Right atrium auricular region (tissue), 2 donors: Measurements from ENCODE around the gene NME2. TPM values are rescaled to one million over a fixed set of nuclear protein-coding genes. Genes with fewer than 3 reads are reported as not detected.

Experiments
- DNase-seq: peaks from one replicate; pipeline ENCODE4 v3.0.0-alpha.2; 2019; ENCODE audit warnings: low spot score
- H3K27ac ChIP-seq, 2 donors: fragments of 200-600 bp; sonication (generic); 1 replicate in 1 of 2; 2 replicates in 1 of 2; pipeline ENCODE4 v1.5.1; 2016 to 2019
- H3K27me3 ChIP-seq, 2 donors: fragments of 200-600 bp; sonication (generic); one replicate each; pipeline versions ENCODE4 v1.5.1 to v1.6.0; 2017 to 2019
- H3K36me3 ChIP-seq: fragments of 200-600 bp; sonication (generic); one replicate; pipeline ENCODE4 v1.5.1; 2016
- H3K4me1 ChIP-seq, 2 donors: fragments of 200-600 bp; sonication (generic); one replicate each; pipeline versions ENCODE4 v1.5.1 to v1.6.0; 2017 to 2019
- H3K4me3 ChIP-seq, 2 donors: fragments of 200-600 bp; sonication (generic); 1 replicate in 1 of 2; 2 replicates in 1 of 2; pipeline ENCODE4 v1.5.1; 2017 to 2019; ENCODE audit warnings: mild to moderate bottlenecking in 1 of 2, moderate library complexity in 1 of 2
- H3K9me3 ChIP-seq, 2 donors: fragments of 200-600 bp; sonication (generic); one replicate each; pipeline ENCODE4 v1.5.1; 2019
- CTCF ChIP-seq, 2 donors: fragments of 200-600 bp; sonication (generic); IDR thresholded peaks; one replicate each; pipeline ENCODE4 v1.5.1; 2019; ENCODE audit warnings: antibody characterized with exemption in 2 of 2
- total RNA-seq, 2 donors: library from RNA; depleted of rRNA; stranded (reverse); fragments of >200 nt; gene quantifications; one replicate each; pipeline ENCODE4 v1.1.0, GENCODE V29; 2016

NME2 gene
- total RNA-seq, 2 donors from 2014 or later, result 290 to 306 TPM

- TF ChIP-seq CTCF (IDR thresholded peaks at IDR 0.05), result no peak
- peaks cover 5% of the 10 kb centered on the region for H3K36me3 ChIP-seq
Measured at GRCh38 chr17:51155416-51155815, 10.8 kb upstream of the NME2 start.

GRCh38 chr17:51159604-51160003 lies 6.6 kb upstream of the NME2 start:
- H3K4me3 ChIP-seq, result no peak overlapping the region
- peaks cover 0 to 7% of the 10 kb centered on the region in 2 donors for H3K4me1 ChIP-seq
- TF ChIP-seq CTCF (IDR thresholded peaks at IDR 0.05), result no peak
- peaks cover 26% of the 10 kb centered on the region for H3K36me3 ChIP-seq
- DNase-seq, result no peak
- H3K27me3 ChIP-seq, result no peaks in the 10 kb centered on the region
- no peaks in the 10 kb centered on the region for H3K9me3 ChIP-seq
- H3K27ac ChIP-seq, result no peak overlapping the region

More at GRCh38 chr17:51155416-51155815, 10.8 kb upstream of the NME2 start:
- no peak for DNase-seq
- Histone ChIP-seq H3K27me3 (no peaks in the 10 kb centered on the region), H3K4me3 (no peak overlapping the region), H3K4me1 (peaks cover 0 to 19% of the 10 kb centered on the region in 2 donors), H3K27ac (no peak overlapping the region), H3K9me3 (no peaks in the 10 kb centered on the region)

GRCh38 chr17:51161541-51161940 lies 4.7 kb upstream of the NME2 start:
- H3K27me3 ChIP-seq, result no peaks in the 10 kb centered on the region
- no peak overlapping the region for H3K27ac ChIP-seq
- no peak for DNase-seq
- TF ChIP-seq CTCF (IDR thresholded peaks at IDR 0.05), result no peak
- peaks cover 26% of the 10 kb centered on the region for H3K36me3 ChIP-seq
- H3K4me1 ChIP-seq, result peaks cover 0 to 8% of the 10 kb centered on the region in 2 donors
- H3K4me3 ChIP-seq, result no peak overlapping the region
- no peaks in the 10 kb centered on the region for H3K9me3 ChIP-seq

GRCh38 chr17:51164911-51165679 lies 1.1 kb upstream of the NME2 start:
- peaks cover 46% of the 10 kb centered on the region for H3K36me3 ChIP-seq

GRCh38 chr17:51165680-51166197 lies 472 bp upstream of the NME2 start:
- Histone ChIP-seq H3K9me3 (no peaks in the 10 kb centered on the region), H3K27ac (peak overlapping the region; percentile 90 to 99), H3K27me3 (no peaks in the 10 kb centered on the region), H3K4me1 (peaks cover 0 to 19% of the 10 kb centered on the region in 2 donors), H3K4me3 (peak overlapping the region; percentile 83 to 96), H3K36me3 (peaks cover 49% of the 10 kb centered on the region)
- TF ChIP-seq CTCF (IDR thresholded peaks at IDR 0.05), result no peak
- DNase-seq, result no peak

More at GRCh38 chr17:51164911-51165679, 1.1 kb upstream of the NME2 start:
- peak overlapping the region; percentile 83 to 96 for H3K4me3 ChIP-seq
- peak; percentile 58 for DNase-seq
- no peak for TF ChIP-seq CTCF (IDR thresholded peaks at IDR 0.05)
- H3K27ac ChIP-seq, result peak overlapping the region; percentile 90 to 99
- H3K9me3 ChIP-seq, result no peaks in the 10 kb centered on the region
- no peaks in the 10 kb centered on the region for H3K27me3 ChIP-seq
- H3K4me1 ChIP-seq, result peaks cover 0 to 19% of the 10 kb centered on the region in 2 donors
